ENCODE measurements around the gene PANK4.

- TF ChIP-seq ZNF274 (IDR thresholded peaks at IDR 0.05; ENCODE audit: borderline replicate concordance, extremely low read depth, low read length) = no peak
- no peak for TF ChIP-seq KDM1A (IDR thresholded peaks at IDR 0.05; ENCODE audit: borderline replicate concordance, low read length)
- TF ChIP-seq POLR2A (IDR thresholded peaks at IDR 0.05; ENCODE audit: control extremely low read depth in 1 of 2, low read depth in 2 of 2, low read length in 2 of 2) = no peak
- TF ChIP-seq CTCF (IDR thresholded peaks at IDR 0.05; ENCODE audit: control extremely low read depth in 1 of 3, insufficient read depth in 1 of 3, low read depth in 1 of 3, low read length in 3 of 3) = no peak
- TF ChIP-seq RNF2 (IDR thresholded peaks at IDR 0.05; ENCODE audit: borderline replicate concordance, low read depth, low read length, missing control alignments, poor library complexity, severe bottlenecking) = no peak
- TF ChIP-seq SP2 (IDR thresholded peaks at IDR 0.05; ENCODE audit: low read length) = no peak
Observed at GRCh38 chr1:2505461-2505994, 20.9 kb downstream of the PANK4 start.

Measured in H1 (cell line).